ENCODE data around the gene RIMS4. TPM values are rescaled to one million over a fixed set of nuclear protein-coding genes. Genes with fewer than 3 reads are reported as not detected.

The RIMS4 gene
- total and polyA plus RNA-seq, 2 of the 8 experiments (the other 6 are each of a cell fraction or from before 2014, with no cell fraction given): 13.3 to 44.2 TPM

DNA sequence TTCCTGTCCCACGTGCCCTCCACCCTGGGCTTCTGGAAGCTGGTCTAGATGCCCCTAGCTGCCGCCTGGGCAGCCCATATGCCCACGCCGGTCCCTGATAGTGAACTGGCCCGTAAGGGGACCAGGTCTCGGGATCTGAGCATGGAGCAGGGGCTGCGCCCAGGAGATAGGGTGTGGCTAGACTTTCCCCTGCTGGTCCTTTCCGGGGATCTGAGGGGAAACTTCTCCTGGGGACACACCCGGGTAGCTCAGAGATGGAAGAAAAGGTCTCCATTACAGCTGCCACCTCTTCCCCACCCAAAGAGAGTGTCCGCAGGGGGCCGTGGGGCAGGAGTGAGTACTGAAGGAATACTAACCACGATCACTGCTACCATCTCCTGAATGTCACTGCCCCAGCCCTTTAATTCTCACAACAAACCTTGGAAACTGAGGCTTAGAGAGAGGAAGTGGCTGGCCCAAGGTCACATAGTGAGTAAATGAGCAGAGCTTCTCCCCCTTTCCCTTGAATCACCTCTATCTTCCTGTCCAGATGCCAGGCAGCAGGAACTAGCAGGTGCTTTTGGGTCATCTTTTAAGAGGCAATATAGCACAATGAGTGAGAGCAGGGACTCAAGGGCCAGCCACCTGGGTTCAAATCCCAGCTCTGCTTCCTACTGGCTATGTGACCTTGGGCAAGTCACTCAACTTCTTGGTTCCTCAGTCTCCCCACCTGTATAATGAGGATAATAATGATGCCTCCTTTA lies 107.0 kb downstream of the RIMS4 start:
- H3K4me3 ChIP-seq (ENCODE audit: extremely low read depth in 1 of 4, insufficient read depth in 2 of 4, low read depth in 3 of 4, low read length in 4 of 4): no peak overlapping the region
- ChIA-PET CTCF (ENCODE audit: partially characterized antibody) (interaction anchor here (0.6 to 8.6 kb wide), 4 partner anchors 14 to 47 kb away, joined by 4 to 180 read pairs (median 39); partner anchors contain the start of gene CCN5), POLR2A (ENCODE audit: partially characterized antibody) (interaction anchor here (1.0 kb wide), 1 partner anchor 12 kb away, joined by 3 read pairs; the partner anchor contains the start of gene CCN5)
- no peak overlapping the region for H3K4me2 ChIP-seq (ENCODE audit: insufficient read depth in 1 of 2, low read depth in 2 of 2, low read length in 2 of 2)
- H3K23me2 ChIP-seq (ENCODE audit: low read depth, low read length): no peaks in the 10 kb centered on the region; the same call in 1 of the 2 replicates
- H4K5ac ChIP-seq (ENCODE audit: insufficient read length, low read depth, low read length): no peak overlapping the region
- TF ChIP-seq MAFK (IDR thresholded peaks at IDR 0.05; ENCODE audit: low read depth, low read length): no peak
- no peak for TF ChIP-seq SUZ12 (IDR thresholded peaks at IDR 0.05; ENCODE audit: low read length)
- TF ChIP-seq EGR1 (IDR thresholded peaks at IDR 0.05; ENCODE audit: borderline replicate concordance, low read depth, low read length): no peak
- no peak for TF ChIP-seq CHD2 (IDR thresholded peaks at IDR 0.05; ENCODE audit: low read length)
- TF ChIP-seq CEBPB (IDR thresholded peaks at IDR 0.05; ENCODE audit: low read depth, low read length): no peak
- TF ChIP-seq CREB1 (IDR thresholded peaks at IDR 0.05): no peak
- TF ChIP-seq TCF12 (IDR thresholded peaks at IDR 0.05; ENCODE audit: low read depth, low read length): no peak
- 83% methylated on average over 12 of the region's 12 CpGs; no CpG with 5 or more reads in 1 of the 2 experiments for WGBS, 2 experiments (ENCODE audit: extremely low coverage in 1 of 2, insufficient coverage in 1 of 2, insufficient read length in 1 of 2, insufficient replicate concordance in 2 of 2, low coverage in 1 of 2, low lambda C conversion rate in 2 of 2, missing lambda C conversion rate in 1 of 2)
- H3K9me3 ChIP-seq (ENCODE audit: insufficient read depth in 2 of 2, low read depth in 1 of 2, low read length in 1 of 2): no peaks in the 10 kb centered on the region
- no peak overlapping the region for H3K23ac ChIP-seq (ENCODE audit: insufficient read length)
- H2BK120ac ChIP-seq (replicated peaks; ENCODE audit: low read depth, low read length): no peak overlapping the region
- no peak overlapping the region for H3K9ac ChIP-seq (replicated peaks in 1 of 4; ENCODE audit: extremely low read depth in 1 of 4, low read depth in 3 of 4, low read length in 3 of 4)
- no peak overlapping the region for H2AFZ ChIP-seq (ENCODE audit: low read length)
- no peak overlapping the region for H3K56ac ChIP-seq (replicated peaks; ENCODE audit: insufficient read length, low read depth, low read length)
- no peak overlapping the region for H2BK20ac ChIP-seq (ENCODE audit: low read length)
- no peak overlapping the region for H3K27ac ChIP-seq (ENCODE audit: low read depth, low read length)
- no peak overlapping the region for H2AK5ac ChIP-seq (ENCODE audit: low read depth, low read length)
- no peaks in the 10 kb centered on the region for H3K79me2 ChIP-seq (ENCODE audit: control insufficient read depth in 1 of 2, insufficient read depth in 2 of 2, low read length in 2 of 2)
- no peak overlapping the region for H4K91ac ChIP-seq (replicated peaks; ENCODE audit: insufficient read length, low read length)
- H2BK15ac ChIP-seq (ENCODE audit: low read length): 0 out of 2 replicates have a peak overlapping the region, but pooled peaks have one; percentile 19
- no peaks in the 10 kb centered on the region for H3K36me3 ChIP-seq (ENCODE audit: control insufficient read depth in 2 of 4, insufficient read depth in 4 of 4, low read length in 3 of 4)
- no peak overlapping the region for H3K4ac ChIP-seq (replicated peaks; ENCODE audit: insufficient read length, low read depth, low read length)
- H4K20me1 ChIP-seq (replicated peaks in 1 of 2; ENCODE audit: control insufficient read depth in 1 of 2, insufficient read depth in 2 of 2, low read length in 2 of 2): no peaks in the 10 kb centered on the region
- H3K27me3 ChIP-seq (replicated peaks in 1 of 4; ENCODE audit: control insufficient read depth in 3 of 4, extremely low read depth in 1 of 4, insufficient read depth in 3 of 4, low read length in 3 of 4): no peaks in the 10 kb centered on the region
- H3K4me1 ChIP-seq (replicated peaks in 1 of 4; ENCODE audit: control insufficient read depth in 3 of 4, insufficient read depth in 4 of 4, low read length in 3 of 4): peaks cover 0 to 14% (median 10%) of the 10 kb centered on the region in 4 experiments; a peak in 6 of 7 replicates
- no peak for DNase-seq (ENCODE audit: low read depth in 1 of 2, low spot score in 2 of 2)
- no peak overlapping the region for H3K14ac ChIP-seq (ENCODE audit: insufficient read length)
- no peak overlapping the region for H4K8ac ChIP-seq (ENCODE audit: extremely low read depth, insufficient read depth, low read length)
- H2BK5ac ChIP-seq (ENCODE audit: low read depth, low read length): no peak overlapping the region
- no peaks in the 10 kb centered on the region for H3K79me1 ChIP-seq (ENCODE audit: low read depth, low read length)
- no peak overlapping the region for H3K18ac ChIP-seq (ENCODE audit: extremely low read depth, low read length)
- no peak for FAIRE-seq
- H2BK12ac ChIP-seq (ENCODE audit: low read depth, low read length): no peak overlapping the region

Data from H1 (cell line).